Vein endothelial cell (primary cell): Measurements from ENCODE around the gene SEPTIN2. TPM values are rescaled to one million over a fixed set of nuclear protein-coding genes. Genes with fewer than 3 reads are reported as not detected.

Source experiments
- total RNA-seq: library from RNA; depleted of rRNA; stranded (reverse); fragments of >200 nt; gene quantifications from 2 replicates; pipeline ENCODE4 v1.2.3, GENCODE V29; 2012

The SEPTIN2 gene
- total RNA-seq: 457 and 552 TPM in 2 replicates

DNA sequence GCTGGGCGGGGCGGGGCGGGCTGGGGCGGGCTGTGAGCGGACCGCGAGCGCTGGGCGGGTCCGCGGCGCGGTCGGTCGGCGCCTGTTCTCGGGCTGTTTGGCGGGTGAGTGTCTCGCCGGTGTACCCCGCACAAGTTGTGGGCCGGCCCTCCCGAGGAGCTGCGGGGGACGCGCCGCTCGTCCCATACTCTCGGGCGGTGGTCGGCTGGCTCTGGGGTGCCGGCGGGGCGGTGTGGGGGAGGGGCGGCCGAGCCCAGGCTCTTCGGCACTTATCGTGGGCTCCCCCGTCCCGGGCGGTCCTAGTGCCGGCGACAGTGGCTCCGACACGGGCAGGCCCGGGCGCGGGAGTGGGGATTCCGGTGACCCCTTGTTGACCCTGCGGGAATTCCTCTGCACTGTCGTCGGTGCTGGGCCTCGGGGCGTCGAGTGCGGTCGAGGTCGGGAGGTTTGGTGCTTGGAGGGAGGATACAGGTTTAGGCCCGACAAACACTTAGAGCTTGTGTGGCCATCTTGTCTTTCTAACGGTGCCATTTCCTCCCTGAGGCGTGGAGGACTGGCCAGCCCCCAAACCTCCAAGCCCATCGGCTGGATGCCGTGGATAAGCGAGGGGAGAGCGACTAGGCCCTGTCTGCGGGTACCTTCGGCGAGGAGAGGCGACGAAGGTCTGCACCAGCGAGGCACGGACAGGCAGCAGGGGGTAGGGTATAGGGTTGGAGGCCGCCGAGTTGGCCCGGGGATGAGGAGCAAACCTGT, at the start of gene SEPTIN2:
Gene SEPTIN2, plus strand, starts transcription at position 47 of the 753 bp plus-strand sequence. CDS start 8,308 bp downstream, outside the sequence.

GRCh38 chr2:241315093-241315878, 439 bp upstream of the SEPTIN2 start, which contains the start of gene HDLBP:
TSS of gene HDLBP (minus strand) at chr2:241315672. CDS start at chr2:241266869, 48,803 bp downstream.

GRCh38 chr2:241355983-241356870, 40.5 kb downstream of the SEPTIN2 start, which contains the start of gene FARP2:
TSS of gene FARP2 (plus strand) at chr2:241356285. CDS start at chr2:241373108, 16,823 bp downstream.

Other genes with a start within 250 kb of the SEPTIN2 start
- gene MTERF4, start 213.6 kb upstream of the SEPTIN2 start, total RNA-seq: 27.4 and 33.7 TPM in 2 replicates
- 3.3 and 5.3 TPM in 2 replicates for gene PASK, start 166.5 kb upstream of the SEPTIN2 start, total RNA-seq
- gene PPP1R7, start 165.5 kb upstream of the SEPTIN2 start, total RNA-seq: 34.0 and 44.6 TPM in 2 replicates
- gene ANO7, start 127.2 kb upstream of the SEPTIN2 start, total RNA-seq: 1.6 and 1.9 TPM in 2 replicates
- 753 and 1,013 TPM in 2 replicates for gene HDLBP, start 253 bp upstream of the SEPTIN2 start, total RNA-seq
- 49.6 and 60.7 TPM in 2 replicates for gene FARP2, start 40.4 kb downstream of the SEPTIN2 start, total RNA-seq
- 394 and 449 TPM in 2 replicates for gene STK25, start 192.7 kb downstream of the SEPTIN2 start, total RNA-seq
- 59.5 and 127 TPM in 2 replicates for gene BOK, start 242.8 kb downstream of the SEPTIN2 start, total RNA-seq